Retinal pigment epithelial cell (primary cell): ENCODE measurements around the gene DGCR8.

Experiments used
- DNase-seq: peaks from one replicate; pipeline ENCODE4 v3.0.0-alpha.2; 2010; ENCODE audit warnings: low read depth
- H3K4me3 ChIP-seq: 2 replicates; pipeline ENCODE4 v1.5.1; 2011; ENCODE audit warnings: mild to moderate bottlenecking, low read length, control low read depth, moderate library complexity
- TF ChIP-seq, protein P1 (sequence below): conservative IDR thresholded peaks from 2 replicates; pipeline ENCODE4 v1.5.1; 2011; ENCODE audit warnings: low read depth, low read length, control low read depth, inconsistent platforms

The DGCR8 gene

GRCh38 chr22:20148414-20148813, 68.4 kb downstream of the DGCR8 start:
- TF ChIP-seq, protein P1, sequence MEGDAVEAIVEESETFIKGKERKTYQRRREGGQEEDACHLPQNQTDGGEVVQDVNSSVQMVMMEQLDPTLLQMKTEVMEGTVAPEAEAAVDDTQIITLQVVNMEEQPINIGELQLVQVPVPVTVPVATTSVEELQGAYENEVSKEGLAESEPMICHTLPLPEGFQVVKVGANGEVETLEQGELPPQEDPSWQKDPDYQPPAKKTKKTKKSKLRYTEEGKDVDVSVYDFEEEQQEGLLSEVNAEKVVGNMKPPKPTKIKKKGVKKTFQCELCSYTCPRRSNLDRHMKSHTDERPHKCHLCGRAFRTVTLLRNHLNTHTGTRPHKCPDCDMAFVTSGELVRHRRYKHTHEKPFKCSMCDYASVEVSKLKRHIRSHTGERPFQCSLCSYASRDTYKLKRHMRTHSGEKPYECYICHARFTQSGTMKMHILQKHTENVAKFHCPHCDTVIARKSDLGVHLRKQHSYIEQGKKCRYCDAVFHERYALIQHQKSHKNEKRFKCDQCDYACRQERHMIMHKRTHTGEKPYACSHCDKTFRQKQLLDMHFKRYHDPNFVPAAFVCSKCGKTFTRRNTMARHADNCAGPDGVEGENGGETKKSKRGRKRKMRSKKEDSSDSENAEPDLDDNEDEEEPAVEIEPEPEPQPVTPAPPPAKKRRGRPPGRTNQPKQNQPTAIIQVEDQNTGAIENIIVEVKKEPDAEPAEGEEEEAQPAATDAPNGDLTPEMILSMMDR, result no peak
- H3K4me3 ChIP-seq, result no peak overlapping the region
- no peak for DNase-seq

GRCh38 chr22:20149257-20150250, 69.5 kb downstream of the DGCR8 start:
- DNase-seq, result no peak
- no peak overlapping the region for H3K4me3 ChIP-seq
- TF ChIP-seq, protein P1, result no peak

GRCh38 chr22:20150381-20151275, 70.6 kb downstream of the DGCR8 start, which contains the start of gene CCDC188:
Gene CCDC188 (minus strand): TSS chr22:20151055. CDS start chr22:20150986, 69 bp downstream.
- TF ChIP-seq, protein P1, result no peak
- DNase-seq, result no peak
- no peak within 1 kb of the TSS for H3K4me3 ChIP-seq

- TF ChIP-seq, protein P1, result no peak
Measured at GRCh38 chr22:20151276-20151588, 71.2 kb downstream of the DGCR8 start.

GRCh38 chr22:20152464-20152890, 72.4 kb downstream of the DGCR8 start:
- no peak for DNase-seq
- H3K4me3 ChIP-seq, result no peak overlapping the region
- TF ChIP-seq, protein P1, result no peak

More at GRCh38 chr22:20151276-20151588, 71.2 kb downstream of the DGCR8 start:
- DNase-seq, result no peak
- no peak overlapping the region for H3K4me3 ChIP-seq

GRCh38 chr22:20153945-20154344, 73.9 kb downstream of the DGCR8 start:
- TF ChIP-seq, protein P1, result no peak
- DNase-seq, result no peak

More at GRCh38 chr22:20153945-20154344, 73.9 kb downstream of the DGCR8 start:
- H3K4me3 ChIP-seq, result no peak overlapping the region
